ENCODE data around the gene TNKS1BP1.
A peak's percentile ranks its signal among the peaks of the same experiment; 100 is the strongest.

- TF ChIP-seq, protein P1, sequence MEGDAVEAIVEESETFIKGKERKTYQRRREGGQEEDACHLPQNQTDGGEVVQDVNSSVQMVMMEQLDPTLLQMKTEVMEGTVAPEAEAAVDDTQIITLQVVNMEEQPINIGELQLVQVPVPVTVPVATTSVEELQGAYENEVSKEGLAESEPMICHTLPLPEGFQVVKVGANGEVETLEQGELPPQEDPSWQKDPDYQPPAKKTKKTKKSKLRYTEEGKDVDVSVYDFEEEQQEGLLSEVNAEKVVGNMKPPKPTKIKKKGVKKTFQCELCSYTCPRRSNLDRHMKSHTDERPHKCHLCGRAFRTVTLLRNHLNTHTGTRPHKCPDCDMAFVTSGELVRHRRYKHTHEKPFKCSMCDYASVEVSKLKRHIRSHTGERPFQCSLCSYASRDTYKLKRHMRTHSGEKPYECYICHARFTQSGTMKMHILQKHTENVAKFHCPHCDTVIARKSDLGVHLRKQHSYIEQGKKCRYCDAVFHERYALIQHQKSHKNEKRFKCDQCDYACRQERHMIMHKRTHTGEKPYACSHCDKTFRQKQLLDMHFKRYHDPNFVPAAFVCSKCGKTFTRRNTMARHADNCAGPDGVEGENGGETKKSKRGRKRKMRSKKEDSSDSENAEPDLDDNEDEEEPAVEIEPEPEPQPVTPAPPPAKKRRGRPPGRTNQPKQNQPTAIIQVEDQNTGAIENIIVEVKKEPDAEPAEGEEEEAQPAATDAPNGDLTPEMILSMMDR (IDR thresholded peaks at IDR 0.05) = peak; percentile 55 to 83 (median 62)
- no peak for TF ChIP-seq POLR2A (IDR thresholded peaks at IDR 0.05)
Measured at GRCh38 chr11:57345555-57346211, 20.9 kb upstream of the TNKS1BP1 start.

All from thyroid gland (tissue), 4 donors.